Globus pallidus (tissue), 1 donor: ENCODE results near the gene TUT7.

ENCODE experiments used
- DNase-seq: peaks from one replicate; pipeline ENCODE4 v3.0.0-alpha.2; 2015; ENCODE audit warnings: low spot score

Gene TUT7

GRCh38 chr9:86252870-86253269 lies 101.3 kb downstream of the TUT7 start:
- DNase-seq = no peak

GRCh38 chr9:86250123-86250522 lies 104.1 kb downstream of the TUT7 start:
- no peak for DNase-seq

GRCh38 chr9:86248746-86249145 lies 105.5 kb downstream of the TUT7 start:
- no peak for DNase-seq

- peak; percentile 15 for DNase-seq
Measured at GRCh38 chr9:86246752-86247161, 107.5 kb downstream of the TUT7 start.

- DNase-seq = no peak
Measured at GRCh38 chr9:86242071-86242470, 112.1 kb downstream of the TUT7 start.

GRCh38 chr9:86241216-86241615 lies 113.0 kb downstream of the TUT7 start:
- DNase-seq = no peak

- no peak for DNase-seq
Measured at GRCh38 chr9:86238861-86239770, 115.1 kb downstream of the TUT7 start.
